Heart left ventricle (tissue), 13 donors: ENCODE measurements around the gene RAB44.

Experiments used
- POLR2A ChIP-seq, 2 donors: fragments of 450-650 bp; IDR thresholded peaks; one replicate each; pipeline ENCODE4 v1.6.1; 2017; ENCODE audit warnings: antibody characterized with exemption in 2 of 2, mild to moderate bottlenecking in 2 of 2, moderate library complexity in 2 of 2
- TF ChIP-seq, protein P1 (sequence below), 12 donors: fragments of 200-600 bp; sonication (generic) in 4 of 12; IDR thresholded peaks; one replicate each; pipeline versions ENCODE4 v1.5.0 to v1.8.0; 2018 to 2022; ENCODE audit warnings: antibody characterized with exemption in 12 of 12, mild to moderate bottlenecking in 5 of 12
- donor health status: ischemic (EF 13 %, LVEDD 7.1; RV severe dilation, severe dysfunction).
- donor health status: DM: no; HTN: yes; CAD: no.
- donor health status: DM: no; HTN: no; CAD: no.
- donor health status: ischemic (EF 25% LVEDD 6.9; RV normal size, moderate dysfunction).
- donor health status: ischemic (EF 25% LVEDD 5.7; RV mildly dilated, moderate dysfunction).
- donor health status: ischemic (EF 35%, LVEDD 5.7; RV mildly dilated, moderate dysfunction).
- donor health status: nonischemic (EF 11% LVEDD 7.7; RV severe dilation, severe dysfunction).
- donor health status: DM: yes; HTN: yes; CAD: no.
- donor health status: PGD.
- donor health status: ischemic (EF 29% LVEDD 5.4; RV normal size, mild dysfunction).
- donor health status: nonischemic (EF 23%, LVEDD 6.1; RV moderate dilation, normal function).

- TF ChIP-seq, protein P1, sequence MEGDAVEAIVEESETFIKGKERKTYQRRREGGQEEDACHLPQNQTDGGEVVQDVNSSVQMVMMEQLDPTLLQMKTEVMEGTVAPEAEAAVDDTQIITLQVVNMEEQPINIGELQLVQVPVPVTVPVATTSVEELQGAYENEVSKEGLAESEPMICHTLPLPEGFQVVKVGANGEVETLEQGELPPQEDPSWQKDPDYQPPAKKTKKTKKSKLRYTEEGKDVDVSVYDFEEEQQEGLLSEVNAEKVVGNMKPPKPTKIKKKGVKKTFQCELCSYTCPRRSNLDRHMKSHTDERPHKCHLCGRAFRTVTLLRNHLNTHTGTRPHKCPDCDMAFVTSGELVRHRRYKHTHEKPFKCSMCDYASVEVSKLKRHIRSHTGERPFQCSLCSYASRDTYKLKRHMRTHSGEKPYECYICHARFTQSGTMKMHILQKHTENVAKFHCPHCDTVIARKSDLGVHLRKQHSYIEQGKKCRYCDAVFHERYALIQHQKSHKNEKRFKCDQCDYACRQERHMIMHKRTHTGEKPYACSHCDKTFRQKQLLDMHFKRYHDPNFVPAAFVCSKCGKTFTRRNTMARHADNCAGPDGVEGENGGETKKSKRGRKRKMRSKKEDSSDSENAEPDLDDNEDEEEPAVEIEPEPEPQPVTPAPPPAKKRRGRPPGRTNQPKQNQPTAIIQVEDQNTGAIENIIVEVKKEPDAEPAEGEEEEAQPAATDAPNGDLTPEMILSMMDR (IDR thresholded peaks at IDR 0.05) = no peak
- no peak for TF ChIP-seq POLR2A (IDR thresholded peaks at IDR 0.05)
Observed at GRCh38 chr6:36739947-36740817, 42.6 kb downstream of the RAB44 start.
